SK-N-SH treated with all-trans-retinoic acid at 6 μM for 48 hours (cell line): ENCODE measurements around the gene TMEM141.

ENCODE experiments used
- ATAC-seq: fragments of 200-7000 bp; cut with Tn5 transposase; 3 replicates; pipeline ENCODE4 v1.9.1; 2020; ENCODE audit warnings: mild to moderate bottlenecking, moderate library complexity
- BACH2 ChIP-seq: fragments of 250-450 bp; sonication (Bioruptor Pico); IDR thresholded peaks from 2 replicates; pipeline ENCODE4 v1.9.0; 2021; ENCODE audit warnings: mild to moderate bottlenecking, borderline replicate concordance
- CREB5 ChIP-seq: fragments of 250-450 bp; sonication (Bioruptor Pico); IDR thresholded peaks from 2 replicates; pipeline ENCODE4 v1.5.1; 2020; ENCODE audit warnings: low read depth, mild to moderate bottlenecking, moderate library complexity
- CSDC2 ChIP-seq: fragments of 250-450 bp; sonication (Bioruptor Pico); IDR thresholded peaks from 2 replicates; pipeline ENCODE4 v1.5.0; 2020; ENCODE audit warnings: mild to moderate bottlenecking, moderate library complexity
- CSRNP3 ChIP-seq: fragments of 250-450 bp; sonication (Bioruptor Pico); IDR thresholded peaks from 2 replicates; pipeline ENCODE4 v1.5.1; 2021; ENCODE audit warnings: mild to moderate bottlenecking, moderate library complexity
- ESRRG ChIP-seq: fragments of 250-450 bp; sonication (Bioruptor Pico); IDR thresholded peaks from 2 replicates; pipeline ENCODE4 v1.6.1; 2021; ENCODE audit warnings: mild to moderate bottlenecking
- GLIS3 ChIP-seq: fragments of 250-450 bp; sonication (Bioruptor Pico); IDR thresholded peaks from 2 replicates; pipeline ENCODE4 v1.5.0; 2020; ENCODE audit warnings: mild to moderate bottlenecking, moderate library complexity
- ISL1 ChIP-seq: fragments of 250-450 bp; sonication (Bioruptor Pico); IDR thresholded peaks from 2 replicates; pipeline ENCODE4 v2.1.2; 2022; ENCODE audit warnings: mild to moderate bottlenecking, moderate library complexity
- OSR1 ChIP-seq: fragments of 250-450 bp; sonication (Bioruptor Pico); IDR thresholded peaks from 2 replicates; pipeline ENCODE4 v1.8.0; 2022; ENCODE audit warnings: moderate library complexity, mild to moderate bottlenecking, inconsistent platforms
- PATZ1 ChIP-seq: fragments of 250-450 bp; sonication (Bioruptor Pico); IDR thresholded peaks from 2 replicates; pipeline ENCODE4 v1.8.0; 2020; ENCODE audit warnings: mild to moderate bottlenecking, moderate library complexity, borderline replicate concordance
- POU6F1 ChIP-seq: fragments of 250-450 bp; sonication (Bioruptor Pico); IDR thresholded peaks from 2 replicates; pipeline ENCODE4 v1.8.0; 2021; ENCODE audit warnings: low read depth, mild to moderate bottlenecking, moderate library complexity, borderline replicate concordance
- PPARA ChIP-seq: fragments of 250-450 bp; sonication (Bioruptor Pico); IDR thresholded peaks from 2 replicates; pipeline ENCODE4 v1.5.0; 2020; ENCODE audit warnings: mild to moderate bottlenecking, borderline replicate concordance
- RARB ChIP-seq: fragments of 250-450 bp; sonication (Bioruptor Pico); IDR thresholded peaks from 2 replicates; pipeline ENCODE4 v1.8.0; 2021; ENCODE audit warnings: mild to moderate bottlenecking, moderate library complexity
- SNAI2 ChIP-seq: fragments of 250-450 bp; sonication (Bioruptor Pico); IDR thresholded peaks from 2 replicates; pipeline ENCODE4 v1.5.0; 2020; ENCODE audit warnings: mild to moderate bottlenecking, moderate library complexity
- TCF4 ChIP-seq: fragments of 250-450 bp; sonication (Bioruptor Pico); IDR thresholded peaks from 2 replicates; pipeline ENCODE4 v1.8.0; 2021; ENCODE audit warnings: mild to moderate bottlenecking, moderate library complexity, borderline replicate concordance
- TOX ChIP-seq: fragments of 250-450 bp; sonication (Bioruptor Pico); IDR thresholded peaks from 2 replicates; pipeline ENCODE4 v1.8.0; 2021; ENCODE audit warnings: mild to moderate bottlenecking, moderate library complexity, borderline replicate concordance
- TSHZ2 ChIP-seq: fragments of 250-450 bp; sonication (Bioruptor Pico); IDR thresholded peaks from 2 replicates; pipeline ENCODE4 v1.5.0; 2020; ENCODE audit warnings: mild to moderate bottlenecking, moderate library complexity
- ZC3H10 ChIP-seq: fragments of 250-450 bp; sonication (Bioruptor Pico); IDR thresholded peaks from 2 replicates; pipeline ENCODE4 v1.5.1; 2021; ENCODE audit warnings: mild to moderate bottlenecking, moderate library complexity
- ZFP3 ChIP-seq: fragments of 250-450 bp; sonication (Bioruptor Pico); IDR thresholded peaks from 2 replicates; pipeline ENCODE4 v1.5.0; 2020; ENCODE audit warnings: mild to moderate bottlenecking, moderate library complexity
- ZFP30 ChIP-seq: fragments of 450-650 bp; formaldehyde crosslinking; IDR thresholded peaks from 2 replicates; pipeline ENCODE4 v1.5.0; 2022; ENCODE audit warnings: mild to moderate bottlenecking, moderate library complexity
- ZNF565 ChIP-seq: fragments of 450-650 bp; formaldehyde crosslinking; conservative IDR thresholded peaks from 2 replicates; pipeline ENCODE4 v1.5.0; 2020; ENCODE audit warnings: low read depth, mild to moderate bottlenecking, moderate library complexity
- ZNF70 ChIP-seq: fragments of 450-650 bp; formaldehyde crosslinking; IDR thresholded peaks from 2 replicates; pipeline ENCODE4 v1.5.0; 2020; ENCODE audit warnings: mild to moderate bottlenecking, moderate library complexity
- ZNF8 ChIP-seq: fragments of 450-650 bp; formaldehyde crosslinking; IDR thresholded peaks from 2 replicates; pipeline ENCODE4 v1.5.0; 2020; ENCODE audit warnings: mild to moderate bottlenecking, moderate library complexity

The TMEM141 gene

GRCh38 chr9:136831002-136831719 is 40.0 kb downstream of the TMEM141 start:
- TF ChIP-seq BACH2 = no peak
- TF ChIP-seq ZFP3 (CRISPR knock-in tag) = no peak
- TF ChIP-seq GLIS3 (CRISPR knock-in tag) = no peak
- no peak for TF ChIP-seq TOX (CRISPR knock-in tag)
- TF ChIP-seq TCF4 = no peak
- TF ChIP-seq CSRNP3 (CRISPR knock-in tag) = no peak
- no peak for TF ChIP-seq PATZ1 (CRISPR knock-in tag)
- no peak for TF ChIP-seq PPARA (CRISPR knock-in tag)
- no peak for TF ChIP-seq ESRRG (CRISPR knock-in tag)
- no peak for TF ChIP-seq OSR1 (CRISPR knock-in tag)
- TF ChIP-seq ISL1 = no peak
- no peak for TF ChIP-seq TSHZ2 (CRISPR knock-in tag)
- no peak for TF ChIP-seq ZNF565 (CRISPR knock-in tag)
- no peak for TF ChIP-seq ZNF70
- no peak for ATAC-seq

GRCh38 chr9:136831720-136832104 is 40.6 kb downstream of the TMEM141 start:
- ATAC-seq = no peak
- no peak for TF ChIP-seq ZNF565 (CRISPR knock-in tag)
- TF ChIP-seq TOX (CRISPR knock-in tag) = no peak
- no peak for TF ChIP-seq ZFP30 (CRISPR knock-in tag)
- TF ChIP-seq OSR1 (CRISPR knock-in tag) = no peak
- no peak for TF ChIP-seq ZNF8
- no peak for TF ChIP-seq TCF4
- TF ChIP-seq RARB = no peak
- no peak for TF ChIP-seq ZFP3 (CRISPR knock-in tag)
- TF ChIP-seq CSDC2 = no peak
- no peak for TF ChIP-seq PATZ1 (CRISPR knock-in tag)
- TF ChIP-seq ISL1 = no peak
- TF ChIP-seq POU6F1 (CRISPR knock-in tag) = no peak
- TF ChIP-seq ZNF70 = no peak
- TF ChIP-seq ZC3H10 = no peak

GRCh38 chr9:136832581-136832980 is 41.4 kb downstream of the TMEM141 start:
- no peak for TF ChIP-seq GLIS3 (CRISPR knock-in tag)
- no peak for TF ChIP-seq SNAI2 (CRISPR knock-in tag)
- no peak for TF ChIP-seq PPARA (CRISPR knock-in tag)
- TF ChIP-seq ZNF70 = no peak
- no peak for TF ChIP-seq BACH2
- no peak for TF ChIP-seq CSRNP3 (CRISPR knock-in tag)
- no peak for TF ChIP-seq ZNF8
- TF ChIP-seq CREB5 (CRISPR knock-in tag) = no peak
- TF ChIP-seq TSHZ2 (CRISPR knock-in tag) = no peak
- TF ChIP-seq ESRRG (CRISPR knock-in tag) = no peak
- TF ChIP-seq ISL1 = no peak
- ATAC-seq = no peak
